Activated CD4-positive, alpha-beta T cell treated with anti-CD3 and anti-CD28 coated beads, Interleukin-2, amount 50 U/mL, for 16 hours (primary cell): ENCODE data around the gene MED12L.
A peak's percentile ranks its signal among the peaks of the same experiment; 100 is the strongest.

Experiments used
- DNase-seq: peaks from one replicate; pipeline ENCODE4 v3.0.0-alpha.2; 2020

MED12L gene

DNA sequence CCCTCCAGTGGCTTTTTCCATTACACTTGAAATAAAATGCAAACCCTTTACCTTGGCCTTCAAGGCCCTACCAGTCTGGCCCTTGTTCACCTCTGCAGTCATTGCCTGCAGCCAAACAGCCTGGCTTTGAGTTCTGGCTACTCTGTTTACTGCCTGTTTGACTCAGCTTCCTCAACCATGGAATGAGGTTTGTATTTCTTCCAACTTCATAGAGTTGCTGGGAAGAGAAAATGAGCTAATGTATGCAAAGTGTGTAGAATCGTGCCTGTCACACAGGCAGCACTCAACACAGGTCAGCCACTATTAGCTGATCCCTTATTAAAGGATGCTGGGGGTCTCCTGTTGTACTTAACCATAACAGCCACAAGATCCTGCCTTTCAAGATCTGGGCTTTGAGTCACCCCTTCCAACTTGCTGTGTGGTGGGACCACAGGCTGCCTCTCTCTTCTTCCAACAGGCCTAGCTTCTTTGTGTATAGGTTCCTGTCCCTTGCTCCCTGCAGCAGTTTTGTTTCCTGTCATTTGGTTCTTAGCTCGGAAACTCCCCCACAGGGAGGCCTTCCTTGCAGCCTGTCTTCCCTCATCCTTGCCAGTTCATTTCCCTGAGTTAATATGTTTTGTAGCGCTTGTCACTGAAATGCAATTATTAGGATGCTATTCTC lies 6.4 kb downstream of the MED12L start:
- DNase-seq, result no peak

DNA sequence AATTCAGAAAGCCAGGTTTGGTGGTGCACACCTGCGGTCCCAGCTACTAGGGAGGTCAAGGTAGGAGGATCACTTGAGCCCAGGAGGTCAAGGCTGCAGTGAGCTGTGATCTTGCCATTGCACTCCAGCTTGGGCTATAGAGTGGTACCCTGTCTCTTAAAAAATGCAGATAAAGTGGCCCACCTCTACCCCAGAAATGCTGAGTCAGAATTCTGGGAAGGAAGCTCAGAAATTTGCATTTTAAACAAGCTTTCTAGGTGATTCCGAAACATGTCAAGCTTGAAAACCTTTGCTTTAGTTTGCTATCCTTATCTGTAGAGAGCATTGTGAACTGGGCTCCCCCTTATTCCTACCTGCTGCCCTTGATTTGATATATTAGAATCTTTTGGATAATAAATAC lies 7.7 kb downstream of the MED12L start:
- DNase-seq, result no peak

- no peak for DNase-seq
Observed at GRCh38 chr3:151093905-151094304, 8.4 kb downstream of the MED12L start.

- DNase-seq, result no peak
Observed at GRCh38 chr3:151096716-151097115, 11.3 kb downstream of the MED12L start.

- no peak for DNase-seq
Observed at GRCh38 chr3:151100076-151100475, 14.6 kb downstream of the MED12L start.

DNA sequence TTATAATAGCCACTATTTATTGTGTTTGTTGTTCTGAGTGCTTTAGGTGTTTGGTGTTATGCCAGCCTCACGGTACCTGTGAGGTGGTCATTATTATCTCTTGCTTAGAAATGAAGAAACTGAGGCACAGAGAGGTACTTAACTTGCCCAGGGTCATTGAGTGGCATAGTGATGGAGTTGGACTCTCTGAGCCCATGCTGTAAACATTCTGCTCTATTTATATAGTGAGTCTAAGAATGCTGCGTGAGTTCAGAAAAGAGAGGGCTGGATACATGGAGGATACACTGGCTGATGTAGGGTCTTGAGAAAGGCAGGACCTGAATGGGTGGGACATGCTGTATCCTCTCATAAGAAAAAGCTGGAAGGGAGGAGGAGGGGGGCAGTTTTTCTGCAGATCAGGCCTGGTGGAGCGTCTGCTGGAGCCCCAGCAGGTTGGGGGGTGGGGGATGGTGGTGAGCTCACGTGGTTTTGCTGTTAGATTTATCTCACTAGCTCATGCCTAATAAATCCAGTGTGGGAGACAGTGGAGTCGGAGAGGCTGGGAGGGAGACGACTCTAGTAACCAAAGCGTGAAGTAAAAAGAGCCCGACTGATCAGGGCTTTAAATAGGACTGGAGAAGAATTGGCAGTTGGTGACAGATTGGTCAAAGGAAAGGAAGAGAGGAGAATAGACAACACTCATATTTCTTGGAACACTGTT lies 16.0 kb downstream of the MED12L start:
- DNase-seq, result no peak

- DNase-seq, result no peak
Observed at GRCh38 chr3:151106311-151106710, 20.8 kb downstream of the MED12L start.

GRCh38 chr3:151107177-151107576 lies 21.7 kb downstream of the MED12L start:
- no peak for DNase-seq

DNA sequence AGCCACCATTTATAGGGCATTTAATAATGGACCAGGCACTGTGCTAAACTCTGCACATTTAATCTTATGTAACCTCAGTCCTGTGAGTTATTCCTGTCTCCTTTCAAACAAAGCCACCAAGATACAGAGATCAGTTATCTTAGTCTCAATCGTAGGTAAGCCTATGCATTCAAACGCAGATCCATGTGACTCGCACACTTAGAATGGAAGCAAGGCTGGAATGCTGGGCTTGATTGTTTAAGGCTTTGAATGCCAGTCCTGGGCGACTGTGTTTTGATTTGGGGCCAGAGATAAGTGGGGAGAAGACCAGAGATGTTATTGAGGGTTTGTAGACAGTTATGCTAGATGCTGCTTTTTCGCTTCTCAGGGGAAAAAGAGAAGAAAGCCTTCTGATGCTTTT lies 22.2 kb downstream of the MED12L start:
- DNase-seq, result no peak

- no peak for DNase-seq
Observed at GRCh38 chr3:151109286-151109800, 23.9 kb downstream of the MED12L start.

GRCh38 chr3:151112731-151113130 lies 27.3 kb downstream of the MED12L start:
- DNase-seq, result no peak

DNA sequence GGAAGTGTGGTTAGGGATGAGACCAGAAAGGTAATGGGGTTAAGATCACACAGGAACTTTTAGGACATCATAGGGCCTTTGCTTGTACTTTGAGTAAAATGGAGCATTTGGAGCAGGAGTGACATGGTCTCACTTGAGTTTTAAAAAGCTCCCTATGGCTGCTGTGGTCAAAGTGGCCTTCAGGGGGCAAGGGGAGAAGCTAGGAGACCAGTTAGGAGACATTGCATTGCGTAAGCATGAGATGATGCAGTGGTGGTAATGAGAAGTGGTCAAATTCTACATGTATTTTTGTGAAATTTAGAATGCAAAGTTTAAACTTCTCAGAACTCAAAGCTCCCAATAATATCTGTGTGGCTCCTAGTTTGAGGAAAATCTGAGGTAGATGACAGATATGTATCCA lies 27.9 kb downstream of the MED12L start:
- DNase-seq, result no peak

DNA sequence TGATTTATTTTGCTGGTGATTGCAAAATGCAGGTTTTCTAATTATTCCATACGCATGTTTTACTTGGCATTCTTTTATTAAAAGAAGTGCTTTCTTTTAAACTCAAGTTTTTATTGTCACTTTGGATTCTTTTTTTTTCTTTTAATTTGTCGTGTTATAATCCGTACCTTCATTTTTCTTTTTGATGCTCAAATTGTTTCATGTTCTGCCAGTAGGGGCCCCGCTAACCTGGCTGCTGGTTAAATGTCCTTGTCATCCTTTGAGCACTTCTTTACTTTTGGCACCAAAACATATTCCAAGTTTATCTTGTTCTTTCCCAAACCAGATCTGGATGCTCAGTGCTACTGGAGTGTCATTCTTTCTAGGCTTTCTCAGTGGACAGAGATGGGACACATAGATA lies 31.6 kb downstream of the MED12L start:
- no peak for DNase-seq

GRCh38 chr3:151119188-151119587 lies 33.7 kb downstream of the MED12L start:
- DNase-seq, result no peak

DNA sequence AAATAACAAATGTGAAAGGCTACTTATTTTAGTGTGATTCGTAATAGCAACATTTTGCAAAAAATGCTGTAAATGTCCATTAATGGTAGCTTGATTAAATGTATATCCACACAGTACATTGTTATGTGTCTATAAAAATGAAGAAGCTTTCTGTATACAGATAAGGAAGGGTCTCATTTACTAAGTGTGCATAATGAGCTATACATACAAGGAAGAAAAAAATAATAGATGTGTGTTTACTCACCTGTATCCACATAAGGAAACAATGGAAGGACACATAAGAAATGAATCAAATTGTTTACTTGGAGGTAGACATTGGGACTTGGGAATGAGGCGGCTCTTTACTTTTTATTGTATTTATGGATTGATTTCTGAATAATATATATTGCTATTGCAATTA lies 34.9 kb downstream of the MED12L start:
- no peak for DNase-seq

DNA sequence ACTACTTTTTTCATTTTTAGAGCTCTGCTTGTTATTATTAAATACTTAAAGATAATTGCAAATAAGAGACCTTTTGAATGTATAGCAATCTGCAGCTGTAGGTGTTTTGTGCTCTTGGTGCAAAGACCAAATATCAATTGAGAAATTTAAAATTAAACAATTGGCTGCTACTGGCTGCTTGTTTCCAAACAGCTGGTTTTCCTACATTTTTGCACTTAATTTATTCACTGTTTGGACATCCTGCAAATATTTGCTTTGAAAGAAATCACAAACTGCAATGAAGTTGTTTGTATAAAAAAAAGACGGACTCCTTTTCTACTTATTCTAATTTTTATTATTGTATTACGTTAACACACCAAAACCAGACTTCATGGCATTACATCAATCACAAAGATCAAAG lies 35.6 kb downstream of the MED12L start:
- DNase-seq, result no peak

GRCh38 chr3:151123827-151124226 lies 38.4 kb downstream of the MED12L start:
- no peak for DNase-seq

DNA sequence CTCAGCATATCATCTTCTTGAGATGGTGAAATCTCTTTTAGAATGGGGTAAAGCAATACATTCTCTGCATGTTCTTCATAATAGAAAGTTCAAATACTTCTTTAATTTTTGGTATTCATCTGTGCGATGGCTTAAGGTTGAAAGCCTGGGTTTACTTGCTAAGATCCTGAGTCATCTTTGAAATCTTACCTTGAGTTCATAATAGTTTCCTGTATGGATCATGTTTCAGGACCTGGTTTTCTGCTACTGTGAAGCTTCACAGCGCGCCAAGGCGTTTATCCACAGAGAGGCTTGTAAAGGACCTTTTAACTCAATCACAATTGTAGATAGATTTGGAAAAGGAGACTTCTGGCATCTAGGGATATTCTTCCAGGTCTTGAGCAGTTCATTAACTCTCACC lies 39.0 kb downstream of the MED12L start:
- DNase-seq, result no peak

- DNase-seq, result no peak
Observed at GRCh38 chr3:151130428-151130827, 45.0 kb downstream of the MED12L start.

GRCh38 chr3:151133175-151133574 lies 47.7 kb downstream of the MED12L start:
- no peak for DNase-seq

GRCh38 chr3:151133917-151134450 lies 48.5 kb downstream of the MED12L start:
- DNase-seq, result no peak

GRCh38 chr3:151135541-151136337 lies 50.3 kb downstream of the MED12L start:
- peak; percentile 89 for DNase-seq

GRCh38 chr3:151142929-151143328 lies 57.5 kb downstream of the MED12L start:
- DNase-seq, result no peak

- no peak for DNase-seq
Observed at GRCh38 chr3:151144016-151144415, 58.6 kb downstream of the MED12L start.
